AG04449 (cell line): Measurements from ENCODE around the gene QSER1.
"Not testable (repeated sequence)": the region's sequence is repeated elsewhere in the genome, so short reads cannot be mapped to it uniquely, and the experiment has no call there.

Experiments
- CTCF ChIA-PET: fragments of 350-600 bp; formaldehyde crosslinking; extraction: SDS; loops from one replicate; lab custom pipeline; 2021; ENCODE audit warnings: antibody characterized with exemption; lab: Yijun Ruan, JAX
- POLR2A ChIA-PET: fragments of 400-600, 350-600 bp; formaldehyde crosslinking; extraction: SDS; loops from one replicate; lab custom pipeline; 2020; ENCODE audit warnings: antibody characterized with exemption, inconsistent platforms; lab: Yijun Ruan, JAX
- DNase-seq: peaks from one replicate; pipeline ENCODE4 v3.0.0-alpha.2; 2010; ENCODE audit warnings: low read depth, low spot score
- H3K4me3 ChIP-seq: 2 replicates; pipeline ENCODE4 v1.5.1; 2011; ENCODE audit warnings: low read depth, mild to moderate bottlenecking, control low read depth, low read length
- TF ChIP-seq, protein P1 (sequence below): IDR thresholded peaks from one replicate; pipeline ENCODE4 v1.5.1; 2011; ENCODE audit warnings: mild to moderate bottlenecking, moderate library complexity, low read length, control low read depth, inconsistent platforms; ENCODE audit not compliant: insufficient read depth; ENCODE audit errors: missing control alignments

QSER1 gene

DNA sequence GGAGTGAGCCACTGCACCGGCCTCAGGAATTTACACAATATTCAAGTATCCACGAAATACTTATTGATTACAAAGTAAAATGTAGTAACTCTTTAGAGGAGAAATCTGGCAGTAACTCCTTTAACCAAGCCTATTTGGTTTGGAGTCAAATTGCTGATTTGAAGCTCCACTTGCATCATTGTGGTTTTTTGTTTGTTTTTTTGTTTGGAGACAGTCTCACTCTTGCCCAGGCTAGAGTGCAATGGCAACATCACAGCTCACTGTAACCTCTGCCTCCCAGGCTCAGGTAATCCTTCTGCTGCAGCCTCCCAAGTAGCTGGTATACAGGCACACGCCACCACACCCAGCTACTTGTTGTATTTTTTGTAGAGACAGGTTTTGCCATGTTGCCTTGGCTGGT is 6.4 kb upstream of the QSER1 start:
- ChIA-PET POLR2A (no interaction called here), CTCF (interaction anchor here (0.7 to 1.6 kb wide), 4 partner anchors 8 to 24 kb away, joined by 3 to 5 read pairs (median 3); no protein-coding TSS in a partner anchor)
- no peak overlapping the region for H3K4me3 ChIP-seq
- DNase-seq, result no peak
- TF ChIP-seq, protein P1, sequence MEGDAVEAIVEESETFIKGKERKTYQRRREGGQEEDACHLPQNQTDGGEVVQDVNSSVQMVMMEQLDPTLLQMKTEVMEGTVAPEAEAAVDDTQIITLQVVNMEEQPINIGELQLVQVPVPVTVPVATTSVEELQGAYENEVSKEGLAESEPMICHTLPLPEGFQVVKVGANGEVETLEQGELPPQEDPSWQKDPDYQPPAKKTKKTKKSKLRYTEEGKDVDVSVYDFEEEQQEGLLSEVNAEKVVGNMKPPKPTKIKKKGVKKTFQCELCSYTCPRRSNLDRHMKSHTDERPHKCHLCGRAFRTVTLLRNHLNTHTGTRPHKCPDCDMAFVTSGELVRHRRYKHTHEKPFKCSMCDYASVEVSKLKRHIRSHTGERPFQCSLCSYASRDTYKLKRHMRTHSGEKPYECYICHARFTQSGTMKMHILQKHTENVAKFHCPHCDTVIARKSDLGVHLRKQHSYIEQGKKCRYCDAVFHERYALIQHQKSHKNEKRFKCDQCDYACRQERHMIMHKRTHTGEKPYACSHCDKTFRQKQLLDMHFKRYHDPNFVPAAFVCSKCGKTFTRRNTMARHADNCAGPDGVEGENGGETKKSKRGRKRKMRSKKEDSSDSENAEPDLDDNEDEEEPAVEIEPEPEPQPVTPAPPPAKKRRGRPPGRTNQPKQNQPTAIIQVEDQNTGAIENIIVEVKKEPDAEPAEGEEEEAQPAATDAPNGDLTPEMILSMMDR, result no peak

DNA sequence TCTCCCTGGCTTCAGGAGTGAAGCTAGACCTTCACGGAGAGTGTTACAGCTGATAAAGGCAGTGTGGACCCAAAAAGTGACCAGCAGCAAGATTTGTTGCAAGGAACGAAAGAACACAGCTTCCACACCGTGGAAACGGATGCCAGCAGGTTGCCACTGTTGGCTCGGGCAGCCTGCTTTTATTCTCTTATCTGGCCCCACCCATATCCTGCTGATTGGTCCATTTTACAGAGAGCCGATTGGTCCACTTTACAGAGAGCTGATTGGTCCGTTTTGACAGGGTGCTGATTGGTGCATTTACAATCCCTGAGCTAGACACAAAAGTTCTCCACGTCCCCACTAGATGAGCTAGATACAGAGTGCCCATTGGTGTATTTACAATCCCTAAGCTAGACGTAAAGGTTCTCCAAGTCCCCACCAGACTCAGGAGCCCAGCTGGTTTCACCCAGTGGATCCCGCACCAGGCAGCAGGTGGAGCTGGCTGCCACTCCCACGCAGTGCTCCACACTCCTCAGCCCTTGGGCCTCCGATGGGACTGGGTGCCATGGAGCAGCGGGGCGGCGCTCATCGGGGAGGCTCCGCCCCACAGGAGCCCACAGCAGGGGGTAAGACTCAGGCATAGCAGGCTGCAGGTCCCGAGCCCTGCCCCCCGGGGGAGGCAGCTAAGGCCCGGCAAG is 4.8 kb upstream of the QSER1 start:
- DNase-seq, POLR2A ChIA-PET, CTCF ChIA-PET, H3K4me3 ChIP-seq: not testable (repeated sequence)

DNA sequence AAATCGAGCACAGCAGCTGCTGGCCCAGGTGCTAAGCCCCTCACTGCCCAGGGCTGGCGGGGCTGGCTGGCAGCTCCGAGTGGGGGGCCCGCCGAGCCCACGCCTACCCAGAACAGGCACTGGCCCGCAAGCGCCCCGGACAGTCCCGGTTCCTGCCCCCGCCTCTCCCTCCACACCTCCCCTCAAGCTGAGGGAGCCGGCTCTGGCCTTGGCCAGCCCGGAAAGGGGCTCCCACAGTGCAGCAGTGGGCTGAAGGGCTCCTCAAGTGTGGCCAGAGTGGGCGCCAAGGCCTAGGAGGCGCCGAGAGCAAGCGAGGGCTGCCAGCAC is 4.3 kb upstream of the QSER1 start:
- POLR2A ChIA-PET, result interaction anchor here (0.6 kb wide), 1 partner anchor 128 kb away, joined by 3 read pairs; the partner anchor contains the start of gene DEPDC7
- H3K4me3 ChIP-seq, DNase-seq, CTCF ChIA-PET: not testable (repeated sequence)

DNA sequence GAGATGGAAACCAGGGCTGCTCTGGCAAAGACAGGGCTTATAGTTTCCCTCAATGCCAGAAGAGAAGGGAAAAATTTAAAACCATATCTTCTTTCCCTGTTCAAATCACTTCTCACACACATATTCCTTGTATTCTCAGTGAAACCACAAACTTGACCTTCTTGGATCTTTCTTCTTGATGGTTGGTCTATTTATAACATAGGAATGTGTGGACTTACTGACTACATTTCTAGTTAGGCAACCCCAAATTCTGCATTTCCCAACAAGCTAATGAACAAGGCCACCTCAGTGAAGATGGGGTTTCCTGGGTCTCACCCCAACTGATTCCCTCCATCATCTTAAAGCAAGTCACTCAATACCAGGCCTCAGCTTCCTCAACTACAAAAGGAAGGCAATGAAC is 3.8 kb upstream of the QSER1 start:
- TF ChIP-seq, protein P1, result no peak
- ChIA-PET POLR2A (interaction anchor here (0.6 kb wide), 1 partner anchor 127 kb away, joined by 3 read pairs; the partner anchor contains the start of gene DEPDC7), CTCF (no interaction called here)
- H3K4me3 ChIP-seq, result no peak overlapping the region
- peak; percentile 59 for DNase-seq

DNA sequence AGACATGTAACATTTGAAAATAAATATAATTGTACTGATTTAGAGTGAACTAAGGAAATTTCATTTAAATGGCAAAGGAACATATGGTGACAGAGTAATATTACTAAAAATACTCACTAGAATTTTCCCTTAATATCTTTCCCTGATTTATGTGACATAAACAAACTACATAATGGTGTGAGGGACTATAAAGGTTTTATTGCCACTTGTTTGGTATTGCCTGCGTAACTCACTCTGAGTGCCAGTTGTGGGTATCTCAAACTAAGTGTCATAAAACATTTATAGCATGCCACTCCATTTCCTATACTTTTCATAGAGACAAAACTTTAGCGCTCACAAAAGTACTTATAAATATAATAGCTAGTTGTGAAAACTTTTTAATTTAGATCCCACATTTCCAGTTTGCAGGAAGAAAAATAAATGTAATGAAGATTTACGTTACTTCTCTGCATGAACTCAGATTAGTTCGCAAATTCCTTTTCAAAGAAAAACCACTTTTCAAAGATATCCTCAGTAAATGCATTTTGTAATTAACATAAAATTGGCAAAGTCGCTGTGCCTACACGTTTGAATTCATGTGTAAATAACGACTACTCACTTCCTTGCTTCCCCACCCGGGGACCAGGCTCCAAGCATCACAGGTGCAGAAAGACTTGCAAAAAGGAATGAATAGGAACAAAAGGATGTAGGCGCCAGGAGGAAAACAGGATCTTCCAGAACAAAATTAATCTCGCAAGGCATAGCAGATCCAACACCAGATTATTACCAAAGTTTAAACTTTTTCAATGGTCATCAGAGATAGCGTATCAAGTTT is 1.6 kb upstream of the QSER1 start:
- POLR2A ChIA-PET, result no interaction called here

DNA sequence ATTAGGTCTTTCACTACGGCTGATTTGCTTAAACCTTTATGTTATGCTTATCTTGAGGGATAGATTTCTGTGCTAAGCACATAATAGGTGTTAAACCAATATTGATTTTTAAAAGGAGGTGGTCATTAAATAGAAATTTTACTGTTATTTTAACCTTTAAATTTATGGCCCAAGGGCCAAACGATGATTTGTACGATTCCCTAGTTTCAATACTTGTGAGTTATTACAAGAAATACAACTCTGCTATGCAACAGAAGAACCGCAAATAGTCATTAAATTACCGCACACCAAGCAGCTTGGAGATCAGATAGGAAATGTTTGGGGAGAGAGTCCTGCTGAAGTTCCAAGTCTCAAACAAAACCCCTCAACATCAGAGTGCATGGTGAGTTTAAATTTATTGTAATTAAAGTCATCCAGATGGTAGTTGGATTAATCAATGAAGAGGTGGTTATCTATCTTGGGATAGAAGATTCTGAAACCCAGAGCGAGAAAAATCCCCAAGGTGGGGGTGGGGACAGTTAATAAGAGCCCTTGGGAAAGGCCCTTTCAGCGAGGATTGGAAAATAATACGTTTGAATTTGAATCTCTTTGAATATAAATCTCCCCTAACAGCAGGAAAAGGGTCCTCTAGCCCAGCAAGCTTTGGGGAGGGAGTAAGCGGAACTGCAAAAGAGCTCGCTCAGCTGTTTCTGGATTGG is 805 bp upstream of the QSER1 start:
- TF ChIP-seq, protein P1, result no peak
- DNase-seq, result no peak
- CTCF ChIA-PET, result interaction anchor here (1.4 to 2.0 kb wide), 2 partner anchors 9 to 11 kb away, joined by 4 to 9 read pairs; no protein-coding TSS in a partner anchor
- H3K4me3 ChIP-seq, result peak overlapping the region; percentile 76
- POLR2A ChIA-PET, result interaction anchor here (0.6 kb wide), 2 partner anchors 137 to 153 kb away, joined by 3 read pairs; no protein-coding TSS in a partner anchor

More for the DNA sequence above, 1.6 kb upstream of the QSER1 start:
- TF ChIP-seq, protein P1, result no peak
- DNase-seq, result no peak
- CTCF ChIA-PET, result no interaction called here
- H3K4me3 ChIP-seq, result no peak overlapping the region

DNA sequence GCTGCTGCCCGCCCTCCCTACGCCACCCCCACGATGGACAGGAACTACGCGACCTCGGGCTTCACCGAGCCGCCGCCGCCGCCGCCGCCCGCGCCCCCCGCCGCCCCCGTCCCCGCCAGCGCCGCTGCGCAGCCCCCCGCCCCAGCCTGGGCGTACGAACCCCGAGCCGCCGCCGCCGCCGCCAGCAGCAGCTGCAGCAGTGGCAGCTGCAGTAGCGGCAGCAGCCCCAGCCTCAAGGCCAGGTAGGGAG is 407 bp downstream of the QSER1 start:
- CTCF ChIA-PET, result interaction anchor here (1.4 to 2.0 kb wide), 2 partner anchors 10 kb away, joined by 4 to 9 read pairs; no protein-coding TSS in a partner anchor
- POLR2A ChIA-PET, result interaction anchor here (1.5 kb wide), 1 partner anchor 146 kb away, joined by 3 read pairs; the partner anchor contains the start of gene TCP11L1
- H3K4me3 ChIP-seq, result peak overlapping the region; percentile 76
- DNase-seq, result no peak
- TF ChIP-seq, protein P1, result no peak
